ENCODE results near the gene SSU72. TPM values are rescaled to one million over a fixed set of nuclear protein-coding genes. Genes with fewer than 3 reads are reported as not detected.

Gene SSU72
- 116 TPM for total RNA-seq
- long read RNA-seq, full-length matches to known transcripts, result 108 of 111 reads
- long read RNA-seq, partial matches to known transcripts, result 1 of 111 reads
- long read RNA-seq, other reads (novel, unspliced or antisense), result 2 of 111 reads

- ATAC-seq (peak; percentile 95), DNase-seq (ENCODE audit: missing footprints) (peak; percentile 98)
- intact Hi-C loops (cut with DNase I), result loop anchor here (1.0 to 10.0 kb wide), 2 partner anchors 40 to 60 kb away; partner anchors contain the start of genes ATAD3A and MIB2
Measured at GRCh38 chr1:1574721-1575537, at the start of gene SSU72. SSU72 (minus strand) TSS chr1:1574863; CDS start chr1:1574557, 306 bp downstream.

- intact Hi-C loops (cut with DNase I), result no loop called here
- peak; percentile 70 for DNase-seq (ENCODE audit: missing footprints)
- ATAC-seq, result no peak
Measured at GRCh38 chr1:1623631-1624442, 49.2 kb upstream of the SSU72 start.

GRCh38 chr1:1623181-1623630, 48.5 kb upstream of the SSU72 start:
- DNase-seq (ENCODE audit: missing footprints) (no peak), ATAC-seq (no peak)
- intact Hi-C loops (cut with DNase I), result no loop called here

DNA sequence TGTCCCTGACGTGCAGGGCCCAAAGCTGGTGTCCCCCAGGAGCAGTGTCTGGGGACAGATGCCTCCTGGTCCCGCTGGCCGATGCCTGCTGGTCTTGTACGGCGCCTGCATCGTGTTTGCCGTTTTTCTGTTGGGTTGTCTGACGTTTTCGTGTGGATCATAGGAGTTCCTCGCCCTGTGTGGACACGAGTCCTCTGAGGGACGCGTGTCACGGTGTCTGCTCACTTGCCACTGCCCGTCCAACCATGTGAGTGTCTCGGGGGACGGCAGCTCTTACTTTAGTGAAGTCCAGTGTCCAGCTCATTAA, 48.1 kb upstream of the SSU72 start:
- DNase-seq (ENCODE audit: missing footprints) (no peak), ATAC-seq (no peak)
- intact Hi-C loops (cut with DNase I), result no loop called here

GRCh38 chr1:1622010-1622787, 47.5 kb upstream of the SSU72 start:
- DNase-seq (ENCODE audit: missing footprints), result peak; percentile 37
- ATAC-seq, result no peak
- intact Hi-C loops (cut with DNase I), result no loop called here

DNA sequence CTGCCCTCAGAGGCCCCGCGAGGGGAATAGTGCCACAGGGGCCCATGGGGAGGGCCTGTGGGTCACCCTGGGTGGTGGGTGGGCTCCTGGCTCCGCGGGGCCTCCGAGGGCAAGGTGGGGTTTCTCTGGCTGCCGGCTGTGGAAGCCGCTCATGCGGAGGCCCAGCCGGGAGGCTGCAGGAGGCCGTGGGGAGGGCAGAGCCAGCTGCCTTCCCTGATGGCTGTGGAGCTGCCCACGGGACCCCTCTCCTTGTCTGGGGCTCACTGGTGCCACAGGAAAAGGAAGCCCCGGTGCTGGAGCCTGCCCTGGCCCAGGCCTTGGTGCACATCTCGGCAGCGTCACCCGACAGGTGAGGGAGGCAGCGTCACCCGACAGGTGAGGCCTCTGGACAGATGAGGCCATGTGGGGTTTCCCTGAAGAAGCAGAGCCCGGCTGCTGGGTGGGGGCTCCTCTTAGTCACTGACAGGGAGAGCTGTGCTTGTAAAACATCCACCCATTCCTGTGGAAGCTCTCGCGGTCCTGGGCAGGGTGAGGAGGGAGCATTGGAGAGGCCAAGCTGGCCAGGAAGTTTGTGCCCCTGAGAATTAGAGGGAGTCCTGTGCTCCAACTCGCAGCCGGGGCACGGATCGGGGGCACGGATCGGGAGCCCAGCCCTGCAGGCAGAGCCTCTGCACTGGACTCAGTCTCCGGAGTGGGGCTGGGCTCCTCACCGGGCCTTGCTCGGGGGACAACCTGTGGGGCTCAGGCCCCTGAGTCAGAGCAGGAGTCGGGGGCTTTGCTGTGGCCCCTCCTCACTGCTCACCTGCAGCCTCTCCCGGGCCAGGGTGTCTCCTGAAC, 46.7 kb upstream of the SSU72 start:
- DNase-seq (ENCODE audit: missing footprints), result no peak
- intact Hi-C loops (cut with DNase I), result no loop called here
- no peak for ATAC-seq

- intact Hi-C loops (cut with DNase I), result no loop called here
- ATAC-seq (no peak), DNase-seq (ENCODE audit: missing footprints) (no peak)
Measured at GRCh38 chr1:1620433-1621139, 45.9 kb upstream of the SSU72 start.

DNA sequence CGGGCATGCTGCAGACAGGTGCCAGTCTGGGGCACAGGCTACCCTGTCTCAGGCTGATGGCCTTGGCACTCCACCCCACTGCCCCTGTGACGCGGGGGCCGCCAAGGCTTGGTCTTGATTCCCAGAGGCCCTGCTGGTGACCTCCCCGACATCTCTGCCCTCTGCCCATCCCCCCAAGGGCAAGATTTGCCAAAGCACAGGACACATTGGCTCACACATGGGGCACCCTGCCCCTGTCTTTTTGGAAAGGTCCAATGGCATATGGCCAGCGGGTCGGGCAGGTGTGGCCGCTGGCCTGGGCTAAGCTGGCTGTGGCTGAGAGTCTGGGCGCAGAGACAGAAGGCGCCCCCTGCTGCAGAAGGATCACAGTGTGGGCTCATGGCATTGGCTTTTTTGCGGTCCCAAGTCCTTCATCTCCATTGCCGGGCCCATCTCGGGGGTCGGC, 45.3 kb upstream of the SSU72 start:
- ATAC-seq, result peak; percentile 14
- DNase-seq (ENCODE audit: missing footprints), result peak; percentile 73
- intact Hi-C loops (cut with DNase I), result no loop called here

DNA sequence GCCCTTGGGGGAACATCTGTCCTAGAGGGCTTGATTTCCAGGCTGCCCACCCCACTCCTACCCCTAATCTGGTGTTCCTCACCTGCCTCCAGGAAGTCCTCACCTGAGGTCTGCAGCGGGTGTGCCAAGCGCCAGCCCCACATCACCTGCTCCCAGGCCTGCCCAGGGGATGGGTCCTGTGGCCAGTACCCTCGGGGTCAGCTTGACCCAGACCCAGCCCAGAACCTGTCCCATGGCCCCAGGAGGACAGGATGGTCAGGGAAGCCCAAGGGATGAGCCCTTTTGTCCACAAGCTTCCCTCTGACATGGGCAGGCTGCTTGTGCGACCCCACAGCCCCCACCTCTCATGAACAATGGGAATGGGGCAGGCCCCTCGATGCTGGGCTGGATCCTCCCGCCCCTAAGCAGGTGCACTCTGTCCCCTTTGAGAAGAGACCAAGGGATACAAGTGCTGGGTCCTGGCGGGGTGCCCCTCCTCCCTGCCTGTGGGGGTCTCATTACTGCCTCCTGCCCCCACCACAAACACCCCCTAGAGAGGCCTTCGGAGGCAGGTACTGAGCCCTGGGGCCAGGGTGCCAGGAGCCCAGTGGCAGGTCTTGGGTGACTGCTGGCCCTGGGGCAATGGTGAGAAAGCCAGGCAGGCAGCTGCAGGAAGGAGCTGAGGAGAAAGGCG, 43.9 kb upstream of the SSU72 start:
- DNase-seq (ENCODE audit: missing footprints) (no peak), ATAC-seq (no peak)
- intact Hi-C loops (cut with DNase I), result no loop called here

DNA sequence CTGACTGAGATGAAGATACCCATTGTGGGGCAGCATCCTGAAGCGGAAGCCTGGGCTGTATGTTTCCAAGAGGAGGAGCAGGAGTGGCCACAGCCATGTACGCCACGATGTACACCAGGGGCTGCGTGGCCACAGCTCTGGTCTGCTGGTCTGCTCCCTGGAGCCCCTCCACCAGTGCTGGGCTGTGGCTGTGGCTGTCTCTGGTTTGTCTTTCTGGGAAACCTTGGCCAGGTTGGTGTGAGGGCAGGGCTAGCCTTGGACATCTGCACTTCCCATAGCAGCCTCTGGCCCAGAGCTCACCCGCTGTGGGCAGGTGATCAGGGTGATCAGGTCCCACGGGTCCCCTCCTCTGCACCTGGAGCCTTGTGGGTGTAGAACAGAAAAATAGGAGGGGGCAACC, 43.3 kb upstream of the SSU72 start:
- no peak for ATAC-seq
- no peak for DNase-seq (ENCODE audit: missing footprints)
- intact Hi-C loops (cut with DNase I), result no loop called here

- ATAC-seq, result no peak
- DNase-seq (ENCODE audit: missing footprints), result no peak
- intact Hi-C loops (cut with DNase I), result no loop called here
Measured at GRCh38 chr1:1617516-1617915, 42.9 kb upstream of the SSU72 start.

GRCh38 chr1:1616838-1617237, 42.2 kb upstream of the SSU72 start:
- ATAC-seq (no peak), DNase-seq (ENCODE audit: missing footprints) (no peak)
- intact Hi-C loops (cut with DNase I), result no loop called here

GRCh38 chr1:1616045-1616790, 41.6 kb upstream of the SSU72 start:
- peak; percentile 76 for DNase-seq (ENCODE audit: missing footprints)
- ATAC-seq, result peak; percentile 2
- intact Hi-C loops (cut with DNase I), result no loop called here

DNA sequence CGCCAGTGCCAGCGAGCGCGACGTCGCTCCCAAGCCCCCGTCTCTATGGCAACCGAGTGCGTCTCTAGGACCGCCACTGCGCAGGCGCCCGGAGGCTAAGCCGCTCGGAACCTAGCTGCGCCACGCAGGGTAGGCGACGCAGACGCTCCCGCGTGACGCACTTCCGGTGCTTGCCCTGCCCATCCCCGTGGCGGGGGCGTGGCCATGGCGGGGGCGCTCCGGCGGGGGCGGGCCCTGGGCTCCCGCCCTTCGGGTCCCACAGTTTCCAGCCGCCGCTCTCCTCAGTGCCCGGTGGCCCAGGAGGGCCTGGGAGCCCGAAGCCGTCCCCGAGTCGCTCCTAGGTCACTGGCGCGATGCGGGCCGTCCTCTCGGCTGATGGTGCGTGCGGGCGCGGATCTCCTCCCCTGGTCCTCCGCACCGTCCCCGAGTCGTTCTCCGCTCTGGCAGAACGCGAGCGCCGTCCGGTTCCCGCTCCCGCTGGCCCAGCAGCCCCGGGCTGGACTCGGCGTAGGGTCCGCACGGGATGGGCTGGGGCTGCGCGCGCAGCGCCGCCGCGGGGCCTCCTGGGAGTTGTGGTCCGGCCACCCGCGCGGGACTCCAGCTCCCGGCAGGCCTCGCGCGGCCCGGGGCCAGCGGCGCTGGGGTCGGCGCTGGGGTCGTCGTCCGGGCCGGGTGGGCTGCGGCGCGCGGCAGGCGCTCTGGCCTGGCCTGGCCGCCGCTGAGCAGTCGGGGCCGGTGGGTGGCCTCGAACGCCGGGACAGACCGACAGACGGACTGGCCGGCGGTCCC, 40.8 kb upstream of the SSU72 start, which contains the start of gene MIB2:
Gene MIB2 (plus strand): TSS at position 245 of the 789 bp plus-strand sequence. CDS start 7,953 bp downstream, outside the sequence.
- DNase-seq (ENCODE audit: missing footprints) (peak; percentile 98), ATAC-seq (peak; percentile 95)
- intact Hi-C loops (cut with DNase I), result loop anchor here (1.0 kb wide), 1 partner anchor 41 kb away; the partner anchor contains the start of gene SSU72

DNA sequence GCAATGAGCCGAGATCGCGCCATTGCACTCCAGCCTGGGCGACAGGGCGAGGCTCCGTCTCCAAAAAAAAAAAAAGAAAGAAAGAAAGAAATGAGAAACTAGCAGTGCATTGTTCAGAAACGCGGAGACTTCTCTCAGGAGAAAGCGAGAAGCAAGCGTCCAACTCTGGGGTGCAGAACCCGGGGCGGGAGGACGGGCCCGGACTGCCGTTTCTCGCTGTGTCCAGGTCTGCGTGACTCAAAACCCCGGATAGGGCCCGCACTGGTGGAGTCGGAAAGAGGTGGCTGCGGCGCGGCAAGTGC, 40.2 kb upstream of the SSU72 start:
- no peak for DNase-seq (ENCODE audit: missing footprints)
- intact Hi-C loops (cut with DNase I), result loop anchor here (1.0 kb wide), 1 partner anchor 41 kb away; the partner anchor contains the start of gene SSU72
- no peak for ATAC-seq

Data from Right ventricle myocardium inferior (tissue), 1 donor.